A673 (cell line): ENCODE data around the gene MITF. TPM values are rescaled to one million over a fixed set of nuclear protein-coding genes. Genes with fewer than 3 reads are reported as not detected.

ENCODE experiments used
- BruUV-seq: library from RNA; stranded (reverse); fragments of 400-500 nt; replicated peaks from 2 replicates; lab custom pipeline; 2021; lab: Mats Ljungman, UMichigan
- CTCF ChIA-PET: fragments of 300-600 bp; sonication (Branson Sonifier 250); formaldehyde crosslinking; loops from one replicate; lab custom pipeline; 2022; ENCODE audit warnings: antibody characterized with exemption; lab: Charles Lee
- POLR2A ChIA-PET: fragments of 300-600 bp; sonication (Branson Sonifier 250); formaldehyde crosslinking; loops from one replicate; lab custom pipeline; 2022; ENCODE audit warnings: antibody characterized with exemption; ENCODE audit not compliant: low non-redundant PET; lab: Charles Lee
- DNase-seq: peaks from one replicate; pipeline ENCODE4 v3.0.0-alpha.2; 2015; ENCODE audit warnings: low spot score
- H3K27ac ChIP-seq: fragments of 200-600 bp; sonication (generic); 2 replicates; pipeline ENCODE4 v1.5.1; 2016; ENCODE audit warnings: mixed run types, low read depth, mild to moderate bottlenecking, mixed read lengths, antibody characterized with exemption, low read length; ENCODE audit not compliant: poor library complexity, severe bottlenecking
- H3K27me3 ChIP-seq: fragments of 200-600 bp; sonication (generic); replicated peaks from 2 replicates; pipeline ENCODE4 v1.6.1; 2017; ENCODE audit warnings: mixed run types, low read depth, mild to moderate bottlenecking, mixed read lengths, antibody characterized with exemption, low read length; ENCODE audit not compliant: insufficient read depth, poor library complexity
- H3K36me3 ChIP-seq: fragments of 200-600 bp; sonication (generic); 2 replicates; pipeline ENCODE4 v1.6.1; 2016; ENCODE audit warnings: mixed run types, mild to moderate bottlenecking, mixed read lengths, antibody characterized with exemption, low read length; ENCODE audit not compliant: insufficient read depth, poor library complexity, severe bottlenecking
- H3K4me1 ChIP-seq: fragments of 200-600 bp; sonication (generic); 2 replicates; pipeline ENCODE4 v1.6.1; 2017; ENCODE audit warnings: mixed run types, mild to moderate bottlenecking, mixed read lengths, antibody characterized with exemption, low read length; ENCODE audit not compliant: insufficient read depth, poor library complexity, severe bottlenecking
- H3K4me3 ChIP-seq: fragments of 200-600 bp; sonication (generic); 2 replicates; pipeline ENCODE4 v1.5.1; 2016; ENCODE audit warnings: low read depth, mixed run types, mild to moderate bottlenecking, mixed read lengths, low read length; ENCODE audit not compliant: poor library complexity, severe bottlenecking
- H3K9me3 ChIP-seq: fragments of 200-600 bp; sonication (generic); 2 replicates; pipeline ENCODE4 v1.6.1; 2016; ENCODE audit warnings: mixed run types, low read depth, mild to moderate bottlenecking, mixed read lengths, antibody characterized with exemption, low read length; ENCODE audit not compliant: poor library complexity, severe bottlenecking
- CTCF ChIP-seq: fragments of 300-800, 200-600 bp; sonication (generic); conservative IDR thresholded peaks from 2 replicates; pipeline ENCODE4 v1.5.1; 2017; ENCODE audit warnings: low read depth, mild to moderate bottlenecking, antibody characterized with exemption, low read length, moderate library complexity, mixed read lengths
- EZH2 ChIP-seq: fragments of 200-600 bp; sonication (generic); IDR thresholded peaks from 2 replicates; pipeline ENCODE4 v1.6.1; 2017; ENCODE audit warnings: borderline replicate concordance, low read depth, mild to moderate bottlenecking, mixed read lengths, antibody characterized with exemption, low read length; ENCODE audit not compliant: poor library complexity, severe bottlenecking
- intact Hi-C: fragments of 100-400 bp; cut with micrococcal nuclease; formaldehyde crosslinking; loops from one replicate; pipeline ENCODE4 v1.10.0; 2022; ENCODE audit not compliant: unreplicated experiment
- total RNA-seq: library from RNA; stranded (reverse); gene quantifications from 2 replicates; pipeline ENCODE4 v1.2.3, GENCODE V29; 2021

MITF gene
- total RNA-seq, 1 experiment from 2014 or later: 0.52 TPM

GRCh38 chr3:69881051-69881450 lies 141.8 kb downstream of the MITF start:
- ChIA-PET CTCF (no interaction called here), POLR2A (no interaction called here)
- no peak overlapping the region for H3K4me3 ChIP-seq
- no peak for DNase-seq
- TF ChIP-seq CTCF (no peak), EZH2 (no peak)
- H3K27ac ChIP-seq: no peak overlapping the region
- no peaks in the 10 kb centered on the region for H3K4me1 ChIP-seq
- no peaks in the 10 kb centered on the region for H3K36me3 ChIP-seq
- no TSS peak for BruUV-seq
- intact Hi-C loops: no loop called here
- H3K27me3 ChIP-seq: no peaks in the 10 kb centered on the region
- H3K9me3 ChIP-seq: no peaks in the 10 kb centered on the region

GRCh38 chr3:69881756-69882428 lies 142.6 kb downstream of the MITF start:
- ChIA-PET POLR2A (no interaction called here), CTCF (no interaction called here)
- H3K4me3 ChIP-seq: no peak overlapping the region
- no peak for DNase-seq
- H3K9me3 ChIP-seq: no peaks in the 10 kb centered on the region
- BruUV-seq: no TSS peak
- H3K27me3 ChIP-seq: no peaks in the 10 kb centered on the region
- no peak overlapping the region for H3K27ac ChIP-seq
- no peaks in the 10 kb centered on the region for H3K4me1 ChIP-seq
- intact Hi-C loops: no loop called here
- TF ChIP-seq EZH2: no peak
- TF ChIP-seq CTCF: no peak
- no peaks in the 10 kb centered on the region for H3K36me3 ChIP-seq

- TF ChIP-seq EZH2: no peak
- TF ChIP-seq CTCF: no peak
- H3K4me1 ChIP-seq: no peaks in the 10 kb centered on the region
- H3K27me3 ChIP-seq: no peaks in the 10 kb centered on the region
- H3K27ac ChIP-seq: no peak overlapping the region
- no peak overlapping the region for H3K4me3 ChIP-seq
- intact Hi-C loops: no loop called here
- POLR2A ChIA-PET: no interaction called here
- H3K9me3 ChIP-seq: no peaks in the 10 kb centered on the region
- CTCF ChIA-PET: no interaction called here
- no peak for DNase-seq
- no TSS peak for BruUV-seq
- H3K36me3 ChIP-seq: no peaks in the 10 kb centered on the region
Observed at GRCh38 chr3:69882560-69882959, 143.3 kb downstream of the MITF start.
